Stimulated activated CD8-positive, alpha-beta memory T cell treated with anti-CD3 and anti-CD28 coated beads, Interleukin-2, amount 100 ng/mL, for 1 hour (primary cell): ENCODE results near the gene TMEM135.
"Not testable (repeated sequence)": the region's sequence is repeated elsewhere in the genome, so short reads cannot be mapped to it uniquely, and the experiment has no call there.

Experiments used
- DNase-seq, 2 donors: peaks; one replicate each; pipeline ENCODE4 v3.0.0-alpha.2; 2020; ENCODE audit warnings: low read depth in 2 of 2

The TMEM135 gene

DNA sequence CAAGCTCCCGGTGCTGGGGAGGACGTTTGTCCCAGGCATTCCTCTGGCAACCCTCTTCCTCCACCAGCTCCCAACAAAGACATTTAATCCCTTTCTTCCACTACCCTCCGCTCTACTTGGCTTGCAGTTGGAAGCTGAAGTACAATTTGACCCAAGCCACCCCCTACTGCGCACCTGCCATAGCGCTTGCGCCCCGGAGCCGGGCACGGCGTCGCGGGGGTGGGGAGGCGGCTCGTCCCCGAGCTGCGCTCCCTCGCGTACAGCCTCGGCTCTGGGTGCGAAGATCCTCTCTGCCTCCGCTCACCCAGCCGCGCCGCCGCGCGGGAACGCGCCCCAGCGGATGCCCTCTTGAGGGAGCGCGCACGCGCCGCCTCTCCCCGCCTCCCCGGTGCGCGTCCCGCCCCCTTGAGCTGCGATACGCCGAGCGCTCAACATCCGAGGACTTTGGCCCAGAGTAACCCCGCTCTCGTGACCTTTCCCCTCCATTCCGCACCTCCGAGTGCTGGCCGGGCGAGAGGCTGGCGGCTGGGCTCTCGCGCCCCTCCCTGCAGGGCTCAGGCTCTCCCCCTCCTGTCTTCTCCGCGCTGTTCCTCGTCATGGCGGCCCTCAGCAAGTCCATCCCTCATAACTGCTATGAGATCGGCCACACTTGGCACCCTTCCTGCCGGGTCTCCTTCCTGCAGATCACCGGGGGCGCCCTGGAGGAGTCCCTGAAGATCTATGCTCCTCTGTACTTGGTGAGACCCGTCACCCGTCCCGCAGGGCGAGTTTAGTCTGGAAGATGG, at the start of gene TMEM135:
TSS of gene TMEM135 (plus strand) at position 485 of the 785 bp plus-strand sequence. CDS start at position 597, 112 bp downstream.
- peak; percentile 77 to 83 for DNase-seq

DNA sequence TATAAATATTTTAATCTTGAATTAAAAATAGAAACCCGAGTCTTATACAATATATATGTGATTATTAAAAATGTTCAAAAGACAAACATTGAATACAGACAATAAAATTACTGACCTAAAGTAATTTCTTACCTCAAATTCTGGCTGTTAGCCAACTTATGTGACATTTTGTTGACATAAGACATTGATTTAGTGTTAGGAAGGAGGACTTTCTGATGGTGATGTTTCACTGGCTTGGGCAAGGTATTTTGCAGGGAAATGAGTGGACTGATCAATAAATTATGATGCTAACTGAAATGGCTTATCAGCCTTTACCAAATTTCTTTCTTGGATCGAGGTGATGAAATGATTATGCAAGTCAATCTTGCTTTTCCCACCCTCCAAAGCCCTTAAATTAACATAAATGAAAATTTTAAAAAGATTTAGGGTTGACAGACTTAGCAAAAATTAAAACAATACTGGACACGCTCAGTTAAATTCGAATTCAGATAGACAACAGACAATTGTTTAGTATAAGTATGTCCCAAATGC, 49.3 kb upstream of the TMEM135 start:
- no peak for DNase-seq

DNA sequence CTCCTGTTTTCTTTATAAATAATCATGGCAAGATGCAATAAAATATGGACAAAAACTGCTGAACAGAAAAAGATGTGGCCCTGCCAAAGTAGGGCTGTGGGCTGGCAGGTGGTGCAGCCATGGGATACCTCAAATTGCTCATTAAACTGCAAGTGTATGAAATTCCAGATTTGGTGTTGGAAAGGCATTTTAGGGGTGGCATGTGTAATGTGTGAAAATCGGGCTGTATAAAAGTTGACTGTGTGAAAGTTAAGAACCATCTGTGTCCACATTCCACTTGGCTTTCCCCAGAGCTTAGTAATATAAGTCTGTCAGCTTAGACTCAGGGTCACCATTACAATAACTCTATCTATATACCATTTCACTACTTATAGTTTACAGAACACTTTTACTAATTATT, 47.7 kb upstream of the TMEM135 start:
- no peak for DNase-seq

DNA sequence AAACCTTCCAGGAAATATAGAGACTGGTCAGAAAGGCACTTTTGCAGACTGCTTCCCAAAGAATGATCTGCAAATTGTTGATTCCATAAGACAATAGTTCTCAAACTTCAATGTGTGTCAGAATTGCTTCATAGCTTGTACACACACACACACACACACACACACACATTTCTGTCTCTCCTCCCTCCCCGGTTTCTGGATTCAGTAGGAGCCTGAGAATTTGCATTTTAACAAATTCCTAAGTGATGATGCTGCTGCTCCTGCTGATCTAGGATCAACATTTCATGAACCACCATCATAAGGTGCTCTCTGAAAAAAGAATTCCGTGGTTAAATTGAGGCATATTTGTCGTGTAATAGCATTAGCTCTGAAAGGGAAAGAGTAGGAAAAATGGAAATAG, 47.2 kb upstream of the TMEM135 start:
- no peak for DNase-seq

DNA sequence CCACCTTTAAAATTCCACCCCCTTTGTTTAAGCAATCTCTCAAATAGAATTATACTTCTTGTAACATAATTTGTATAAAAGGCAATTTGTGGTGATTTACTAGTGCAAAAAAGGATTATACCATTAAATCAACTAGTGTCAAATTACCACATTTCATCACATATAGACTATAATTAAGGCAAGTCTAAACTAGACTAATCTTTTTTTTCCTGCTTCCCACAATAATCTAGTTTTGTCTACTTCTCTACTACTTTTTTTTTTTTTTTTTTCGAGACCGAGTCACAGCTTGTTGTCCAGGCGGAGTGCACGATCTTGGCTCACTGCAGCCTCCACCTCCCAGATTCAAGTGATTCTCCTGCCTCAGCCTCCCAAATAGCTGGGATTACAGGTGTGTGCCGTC, 46.4 kb upstream of the TMEM135 start:
- DNase-seq, result no peak

DNA sequence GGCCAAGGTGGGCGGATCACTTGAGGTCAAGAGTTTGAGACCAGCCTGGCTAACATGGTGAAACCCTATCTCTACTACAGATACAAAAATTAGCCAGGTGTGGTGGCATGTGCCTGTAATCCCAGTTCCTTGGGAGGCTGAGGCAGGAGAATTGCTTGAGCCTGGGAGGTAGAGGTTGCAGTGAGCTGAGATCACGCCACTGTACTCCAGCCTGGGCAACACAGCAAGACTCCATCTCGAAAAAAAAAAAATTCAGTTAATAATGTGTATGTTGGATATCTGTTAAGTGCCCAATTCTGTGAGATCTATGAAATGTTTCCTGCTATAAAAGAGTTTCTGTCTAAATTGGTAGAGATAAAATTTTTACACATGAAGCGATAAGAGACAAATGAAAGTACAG, 45.4 kb upstream of the TMEM135 start:
- DNase-seq, result not testable (repeated sequence)

DNA sequence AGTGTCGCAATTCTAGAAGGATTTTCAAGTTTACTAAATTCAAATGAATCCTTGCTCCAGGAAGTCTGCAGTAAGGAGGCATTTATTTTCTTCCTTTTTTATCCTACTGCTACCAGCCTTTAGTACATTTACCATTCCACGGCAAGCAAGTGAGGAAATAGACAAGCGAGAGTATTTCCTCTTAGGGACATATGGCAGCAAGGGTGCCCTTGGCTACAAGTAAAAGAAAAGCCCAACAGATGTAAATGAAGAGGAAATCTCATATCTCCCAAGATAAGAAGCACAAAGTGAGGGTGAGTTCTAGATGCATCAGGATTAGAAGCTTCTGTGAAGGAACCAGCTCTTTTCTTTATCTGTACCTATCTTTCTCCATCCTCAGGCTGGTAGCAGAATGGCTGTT, 44.7 kb upstream of the TMEM135 start:
- DNase-seq, result no peak

DNA sequence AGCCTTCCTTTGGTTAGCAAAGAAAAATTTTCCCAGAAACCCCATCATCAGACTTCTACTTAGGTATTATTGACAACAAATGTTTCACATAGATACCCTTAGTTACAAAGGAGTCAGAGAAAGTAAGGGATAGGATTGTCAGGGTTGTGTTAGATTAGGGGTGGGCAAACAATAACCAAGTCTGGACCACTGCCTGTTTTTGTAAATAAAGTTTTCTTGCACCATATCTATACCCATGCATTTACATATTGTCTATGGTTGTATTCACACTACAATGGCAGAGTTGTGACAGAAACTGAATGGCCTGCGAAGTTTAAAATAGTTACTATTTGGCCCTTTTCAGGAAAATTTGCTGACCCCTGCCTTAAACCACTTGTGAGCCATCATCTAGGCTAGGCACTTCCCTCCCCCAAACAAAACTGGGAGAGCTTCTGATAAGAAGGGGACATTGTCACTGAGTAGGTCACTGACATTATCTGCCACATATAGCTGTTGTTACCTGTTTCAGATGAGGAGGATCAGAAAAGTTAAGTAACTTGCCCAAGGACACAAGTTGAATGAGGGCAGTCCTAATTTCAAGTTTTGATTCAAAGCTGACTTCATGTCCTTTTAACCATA, 40.7 kb upstream of the TMEM135 start:
- no peak for DNase-seq

DNA sequence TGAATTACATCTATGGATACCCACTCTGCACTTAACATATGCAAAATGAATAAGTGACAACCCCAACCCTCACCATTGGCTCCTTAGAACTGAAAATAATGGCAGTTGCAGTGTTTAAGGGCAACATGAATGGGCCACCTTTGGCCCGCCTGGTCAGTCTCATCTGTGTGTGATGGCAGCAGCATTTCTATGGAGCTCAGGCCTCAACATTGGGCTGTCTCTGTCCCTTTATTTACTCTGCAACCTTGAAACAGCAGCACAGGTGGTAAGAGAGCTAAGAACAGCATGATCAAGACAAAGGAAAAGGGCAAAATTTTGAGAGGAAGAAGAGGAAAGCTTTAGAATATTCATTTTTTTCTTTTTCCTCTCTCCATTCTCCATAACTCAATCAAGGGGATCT, 38.3 kb upstream of the TMEM135 start:
- no peak for DNase-seq

DNA sequence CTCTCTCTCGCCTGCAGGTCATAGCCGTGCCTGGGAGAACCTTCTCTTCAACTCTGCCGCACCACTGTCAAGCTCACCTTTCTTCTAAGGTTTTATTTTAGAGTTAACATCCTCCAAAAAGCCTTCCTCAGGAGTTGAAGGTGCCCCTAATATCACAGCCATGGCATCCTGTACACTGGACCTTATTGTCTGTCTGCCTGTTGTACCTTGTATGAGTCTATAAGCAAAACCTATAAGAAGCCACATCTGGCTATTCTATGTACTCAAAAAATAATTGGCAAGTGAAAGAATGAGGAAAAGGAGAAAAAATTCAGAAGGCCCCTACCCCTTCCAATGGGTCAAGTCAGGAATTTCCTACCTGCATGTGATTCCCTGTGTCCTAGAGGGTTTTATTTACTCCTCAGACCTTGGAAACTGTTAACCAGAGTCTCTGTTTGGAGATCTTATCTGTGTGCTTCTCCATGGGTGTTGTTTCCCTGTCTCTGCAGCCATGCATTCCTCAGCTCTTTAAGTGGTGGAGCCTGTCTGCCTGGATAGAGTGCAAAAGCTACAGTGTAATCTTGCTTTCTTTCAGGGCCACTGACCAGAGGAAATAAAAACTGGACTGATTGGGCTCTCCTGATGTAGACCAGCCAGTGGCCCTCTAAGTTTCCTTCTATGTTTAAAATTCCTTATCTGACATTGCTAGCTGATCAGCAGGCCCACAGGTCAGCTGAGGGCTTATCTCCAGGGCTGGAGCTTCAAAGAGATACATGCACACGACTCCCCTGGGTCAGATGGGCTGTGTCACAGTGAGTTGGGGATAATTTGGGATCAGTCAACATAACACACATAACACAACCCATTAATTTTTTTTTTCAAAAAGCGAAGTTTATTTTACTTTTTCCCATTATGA, 37.6 kb upstream of the TMEM135 start:
- DNase-seq, result no peak

DNA sequence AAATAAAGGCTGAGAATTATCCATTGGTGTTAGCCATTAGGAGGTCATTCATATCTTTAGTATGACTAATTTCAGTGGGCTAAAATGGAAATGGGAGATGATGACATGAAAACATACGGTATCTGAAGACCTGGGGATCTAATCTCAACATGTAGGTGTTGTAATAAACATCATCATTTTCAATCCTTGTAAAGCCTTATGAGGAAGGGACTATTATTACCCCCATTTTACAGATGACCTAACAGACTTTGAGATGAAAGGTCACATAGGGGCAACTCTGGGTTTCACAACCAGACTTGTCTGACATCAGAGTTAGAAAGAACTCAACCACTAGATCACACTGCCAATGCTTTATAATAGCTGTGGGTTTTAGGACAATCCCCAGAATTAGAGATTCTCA, 34.8 kb upstream of the TMEM135 start:
- no peak for DNase-seq

DNA sequence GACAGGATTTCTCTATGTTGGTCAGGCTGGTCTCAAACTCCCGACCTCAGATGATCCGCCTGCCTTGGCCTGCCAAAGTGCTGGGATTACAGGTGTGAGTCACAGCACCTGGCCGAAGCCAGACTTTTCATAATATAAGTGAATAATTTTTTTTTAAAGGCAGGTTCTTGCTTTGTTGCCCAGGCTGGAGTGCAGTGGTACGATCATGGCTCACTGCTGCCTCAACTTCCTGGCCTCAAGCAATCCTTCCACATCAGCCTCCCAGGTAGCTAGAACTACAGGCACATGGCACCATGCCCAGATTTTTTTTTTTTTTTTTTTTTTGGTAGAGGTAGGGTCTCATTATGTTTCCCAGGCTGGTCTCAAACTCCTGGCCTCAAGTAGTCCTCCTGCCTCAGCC, 33.5 kb upstream of the TMEM135 start:
- DNase-seq, result not testable (repeated sequence)

DNA sequence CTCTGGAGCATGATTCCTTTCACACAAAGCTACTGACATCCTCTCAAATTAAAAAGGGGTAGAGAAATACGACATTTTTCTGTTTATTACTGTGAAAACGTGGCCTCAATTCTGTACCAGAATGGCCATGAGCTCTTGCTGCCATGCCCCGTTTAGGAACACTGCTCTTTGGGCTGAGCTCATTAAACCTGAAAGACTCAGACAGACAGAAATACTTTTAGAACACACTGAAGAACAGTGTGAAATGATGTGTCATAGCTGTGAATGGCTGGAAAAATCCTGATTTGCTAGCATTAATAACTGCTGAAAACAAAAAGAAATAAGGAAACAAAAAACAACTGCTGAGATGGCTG, 32.2 kb upstream of the TMEM135 start:
- DNase-seq, result no peak

DNA sequence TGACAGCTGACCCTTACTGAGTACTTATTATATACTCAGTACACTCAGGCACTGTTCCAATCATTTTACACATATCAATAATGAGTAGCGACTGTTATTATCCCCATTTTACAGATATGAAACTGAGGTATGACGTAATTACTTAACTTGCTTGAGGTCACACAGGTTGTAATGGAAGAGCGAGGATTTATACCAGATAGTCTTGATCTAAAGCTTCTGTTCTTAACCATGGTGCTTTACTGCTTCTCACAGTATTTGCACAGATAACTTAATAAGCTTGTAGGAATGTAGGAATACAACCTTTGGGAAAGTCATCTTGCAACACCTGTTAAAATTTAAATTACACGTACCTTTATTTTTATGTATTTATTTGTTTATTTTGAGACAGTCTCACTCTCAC, 31.7 kb upstream of the TMEM135 start:
- no peak for DNase-seq

DNA sequence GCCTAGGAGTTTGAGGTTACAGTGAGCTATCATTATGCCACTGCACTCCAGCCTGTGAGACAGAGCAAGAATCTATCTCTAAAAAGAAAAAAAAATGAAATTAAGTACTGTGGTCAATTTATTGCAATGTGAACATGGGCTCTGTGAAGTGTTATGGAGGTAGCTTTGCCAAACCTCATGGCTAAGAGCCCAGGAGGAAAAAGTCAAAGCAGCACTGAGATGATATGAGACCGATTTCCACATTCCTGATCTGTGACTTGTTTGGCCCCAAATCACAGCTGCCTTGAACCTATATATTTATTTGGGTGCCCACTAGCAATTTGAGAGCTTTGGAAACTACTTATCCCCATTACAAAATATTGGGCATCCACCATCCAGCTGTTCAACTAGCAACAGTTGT, 29.8 kb upstream of the TMEM135 start:
- no peak for DNase-seq

DNA sequence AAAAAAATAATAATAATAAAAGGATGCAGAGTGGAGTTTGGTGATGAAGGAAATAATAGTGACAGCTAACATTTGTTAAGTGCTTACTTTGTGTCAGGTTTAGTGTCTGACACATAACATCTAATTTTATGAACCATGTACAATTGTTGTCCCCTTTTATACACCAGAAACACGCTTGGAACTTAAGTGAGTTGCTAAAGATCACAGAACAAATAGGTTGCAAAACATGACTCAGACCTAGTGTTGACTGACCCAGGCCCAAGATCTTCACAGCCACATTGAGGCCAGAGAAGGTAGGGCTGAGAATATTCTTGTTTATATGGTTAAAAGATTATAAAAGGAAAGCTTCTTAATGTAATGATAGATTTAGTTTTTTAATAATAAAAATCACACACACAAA, 25.6 kb upstream of the TMEM135 start:
- DNase-seq, result no peak

DNA sequence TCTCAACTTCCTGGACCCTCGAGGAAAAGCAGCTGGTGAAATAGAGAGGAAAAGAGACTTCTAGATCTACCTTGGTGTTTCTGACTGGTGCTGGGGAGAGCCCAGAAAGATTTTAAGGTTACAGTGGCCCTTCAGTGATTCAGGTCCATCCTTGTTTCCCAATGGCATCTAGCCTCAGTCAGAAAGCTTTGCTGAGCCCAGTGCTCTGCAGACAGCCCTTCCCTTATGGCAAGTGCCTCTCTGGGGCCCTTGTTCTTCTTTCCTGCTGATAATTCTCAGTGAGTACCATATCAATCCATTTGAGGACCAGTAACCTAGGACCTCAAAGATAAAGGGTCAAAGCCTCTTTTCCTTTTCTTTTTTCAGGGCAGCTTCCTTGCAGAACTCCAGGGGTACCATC, 25.1 kb upstream of the TMEM135 start:
- DNase-seq, result no peak

DNA sequence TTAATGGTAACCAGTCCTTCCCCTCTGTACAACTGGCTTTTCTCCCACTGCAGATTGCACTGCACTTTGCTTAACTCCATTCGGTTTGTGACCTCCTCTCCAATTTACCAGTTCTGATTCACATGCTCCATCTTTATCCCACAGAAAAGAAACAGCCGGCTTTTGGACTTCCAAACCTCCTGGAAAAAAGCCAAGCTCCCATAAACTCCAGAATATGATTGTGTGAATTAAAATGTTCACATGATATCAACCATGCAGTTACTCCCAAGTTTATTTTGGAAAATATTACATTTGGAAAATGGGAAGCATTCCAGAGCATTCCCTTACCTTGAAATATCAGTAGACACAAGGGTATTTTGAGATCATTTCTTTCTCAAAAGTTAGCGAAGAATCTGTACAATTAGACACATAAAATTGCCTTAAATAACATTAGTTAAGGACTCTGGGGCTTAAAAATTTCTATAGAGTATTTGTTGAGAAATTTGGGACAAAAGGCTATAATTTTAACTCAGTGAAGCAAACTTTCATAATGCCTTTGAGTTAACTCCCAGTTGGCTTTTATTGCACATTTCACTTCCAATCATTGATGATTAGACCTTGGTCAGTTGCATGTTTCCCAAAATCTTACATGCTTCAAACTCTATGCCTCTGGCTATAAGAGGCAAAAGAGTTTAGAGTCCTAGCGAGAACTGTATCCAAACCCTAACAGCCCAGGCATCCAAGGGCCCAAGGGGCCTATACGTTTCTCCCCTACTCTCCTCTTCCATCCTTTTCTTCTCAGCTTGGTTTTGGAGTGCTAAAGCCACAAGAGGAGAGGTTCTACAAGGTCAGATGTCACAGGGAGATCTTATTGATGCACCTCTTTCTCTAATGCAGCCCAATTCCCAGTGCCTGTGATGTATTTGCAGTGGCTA, 23.6 kb upstream of the TMEM135 start:
- no peak for DNase-seq

DNA sequence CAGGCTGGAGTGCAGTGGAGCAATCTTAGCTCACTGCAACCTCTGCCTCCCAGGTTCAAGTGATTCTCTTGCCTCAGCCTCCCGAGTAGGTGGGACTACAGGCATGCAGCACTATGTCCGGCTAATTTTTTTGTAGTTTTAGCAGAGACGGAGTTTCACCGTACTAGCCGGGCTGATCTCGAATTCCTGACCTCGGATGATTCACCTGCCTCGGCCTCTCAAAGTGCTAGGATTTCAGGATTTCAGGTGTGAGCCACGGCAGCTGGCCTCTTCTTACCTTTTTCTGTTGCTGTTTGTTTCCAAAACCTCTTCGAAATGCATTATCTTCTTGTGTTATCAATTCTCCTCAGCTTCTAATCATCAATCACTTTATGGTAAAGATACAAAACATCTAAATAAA, 22.1 kb upstream of the TMEM135 start:
- DNase-seq, result no peak

DNA sequence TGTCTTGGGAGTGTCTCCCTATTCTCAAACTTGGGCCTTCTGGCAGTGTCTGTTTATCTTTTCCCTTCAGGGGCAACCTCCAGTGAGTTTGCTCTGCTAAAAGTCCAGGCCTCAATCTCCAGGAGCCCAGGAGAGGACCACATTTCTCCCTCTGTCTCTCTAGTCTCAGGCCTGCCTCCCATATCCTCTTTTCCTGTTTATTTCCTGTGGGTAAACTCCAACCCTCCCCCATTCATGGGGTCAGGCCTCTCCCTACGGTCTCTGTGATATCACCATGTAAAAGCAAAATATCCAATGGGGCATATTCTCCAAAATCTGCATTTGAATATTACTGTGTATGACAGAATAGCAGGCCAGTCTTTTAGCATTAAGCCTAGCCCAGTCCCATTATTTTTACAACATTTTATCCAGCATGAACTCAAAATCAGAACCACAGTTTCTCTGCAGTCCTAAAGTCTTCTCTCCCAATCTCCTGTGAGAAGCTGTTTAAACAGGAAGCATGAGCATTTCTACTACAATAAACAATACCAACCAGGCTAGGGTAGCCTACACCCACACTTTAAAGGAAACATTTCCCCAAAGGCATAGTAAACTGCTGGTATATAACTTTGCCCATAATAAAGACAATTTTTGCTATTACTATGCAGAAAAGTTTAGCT, 18.0 kb upstream of the TMEM135 start:
- DNase-seq, result no peak

DNA sequence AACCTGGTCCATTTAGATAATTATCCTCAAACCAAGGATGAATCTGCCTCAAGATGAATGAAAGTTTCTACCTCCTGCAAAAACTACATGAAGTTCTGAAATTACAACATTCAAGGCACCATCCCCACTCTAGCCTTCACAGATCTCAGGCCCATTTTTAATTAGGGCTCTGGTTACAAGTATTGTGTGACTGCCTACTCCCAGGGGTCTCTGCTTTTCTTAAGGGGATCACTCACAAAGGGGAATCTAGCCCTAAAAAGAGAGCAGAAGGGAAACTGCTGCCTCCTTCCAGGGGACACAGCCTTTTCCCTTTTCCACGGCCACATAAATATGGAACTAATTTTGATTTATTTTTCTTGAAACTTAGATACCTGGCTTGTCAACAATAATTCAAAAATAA, 17.4 kb upstream of the TMEM135 start:
- DNase-seq, result no peak
